Measurements from ENCODE around the gene ZNF532.
"Not testable (repeated sequence)": the region's sequence is repeated elsewhere in the genome, so short reads cannot be mapped to it uniquely, and the experiment has no call there.

Gene ZNF532

DNA sequence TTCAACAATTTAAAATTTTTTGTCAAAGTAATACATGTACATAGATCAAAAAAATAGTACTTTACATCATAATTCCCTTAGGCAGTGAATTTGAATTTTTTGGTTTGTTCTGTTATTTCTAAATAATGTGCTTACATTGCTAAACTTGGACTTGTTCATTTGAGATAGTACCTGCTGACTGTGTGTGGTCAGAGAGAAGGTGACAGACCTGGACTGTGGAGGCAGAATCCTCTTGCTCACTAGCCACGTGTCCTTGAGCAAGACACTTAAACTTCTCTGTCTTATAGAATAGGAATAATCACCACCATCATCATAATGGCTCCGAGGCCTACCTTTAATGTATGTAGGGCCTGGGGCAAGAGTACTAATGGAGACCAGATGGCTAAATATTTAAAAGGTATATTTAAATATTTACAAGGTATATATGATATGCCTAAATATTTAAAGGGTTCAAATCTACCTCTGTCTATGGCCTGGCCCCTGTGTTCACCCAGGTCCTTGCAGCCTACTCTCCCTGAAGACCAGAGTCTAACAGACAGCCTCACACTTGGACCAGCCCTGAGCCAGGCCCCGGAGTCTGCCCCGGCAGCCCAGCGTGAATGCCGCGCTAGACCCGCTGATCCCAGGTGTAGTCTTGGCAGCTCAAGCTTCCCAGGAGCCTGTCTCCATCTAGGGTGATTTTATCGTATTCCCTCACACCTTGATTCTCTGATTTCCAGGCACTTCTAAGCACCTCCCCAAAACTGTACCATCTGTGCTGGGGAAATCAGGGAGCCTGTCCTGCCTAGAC is 33.5 kb downstream of the ZNF532 start:
- DNase-seq (ENCODE audit: low read depth in 2 of 2), result no peak

- DNase-seq (ENCODE audit: low read depth in 2 of 2), result no peak
Observed at GRCh38 chr18:58900015-58900649, 35.5 kb downstream of the ZNF532 start.

DNA sequence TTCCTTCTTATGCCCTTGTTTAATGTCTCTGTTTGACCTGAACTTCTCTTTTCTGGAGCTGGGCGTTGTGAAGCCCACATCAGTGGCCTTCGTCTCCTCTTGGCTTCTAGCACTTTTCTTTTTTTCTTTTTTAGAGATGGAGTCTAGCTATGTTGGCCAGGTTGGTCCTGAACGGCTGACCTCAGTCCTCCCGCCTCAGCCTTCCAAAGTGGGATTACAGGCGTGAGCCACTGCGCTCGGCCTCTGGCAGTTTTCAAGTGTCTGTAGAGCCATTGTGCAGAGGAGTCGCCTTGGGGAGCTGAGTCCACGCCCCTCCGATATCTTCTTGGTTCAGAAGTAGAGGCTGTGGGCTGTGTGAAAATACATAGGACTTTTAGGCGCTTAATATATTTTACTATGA is 36.5 kb downstream of the ZNF532 start:
- DNase-seq (ENCODE audit: low read depth in 2 of 2), result no peak

DNA sequence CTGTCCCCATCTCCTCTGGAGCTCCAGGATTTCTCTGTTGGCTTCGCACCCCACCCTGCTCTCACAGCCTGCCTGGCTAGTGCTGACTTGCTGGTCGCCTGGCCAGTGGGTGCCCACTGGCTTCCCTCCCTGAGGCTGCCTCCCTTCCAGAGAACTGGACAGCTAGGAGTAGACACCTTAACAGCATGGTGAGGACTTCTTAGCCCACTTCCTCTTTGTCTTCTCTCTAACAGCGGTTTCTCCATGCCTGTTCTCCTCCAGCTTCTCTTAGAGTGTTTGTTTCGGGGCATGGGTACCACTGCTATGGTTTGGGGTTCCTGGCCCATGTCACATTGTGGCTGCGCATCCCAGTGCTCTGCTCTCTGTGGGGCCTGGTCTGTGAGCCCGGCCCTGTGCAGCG is 37.1 kb downstream of the ZNF532 start:
- DNase-seq (ENCODE audit: low read depth in 2 of 2), result no peak

GRCh38 chr18:58902961-58903360 is 38.3 kb downstream of the ZNF532 start:
- no peak for DNase-seq (ENCODE audit: low read depth in 2 of 2)

DNA sequence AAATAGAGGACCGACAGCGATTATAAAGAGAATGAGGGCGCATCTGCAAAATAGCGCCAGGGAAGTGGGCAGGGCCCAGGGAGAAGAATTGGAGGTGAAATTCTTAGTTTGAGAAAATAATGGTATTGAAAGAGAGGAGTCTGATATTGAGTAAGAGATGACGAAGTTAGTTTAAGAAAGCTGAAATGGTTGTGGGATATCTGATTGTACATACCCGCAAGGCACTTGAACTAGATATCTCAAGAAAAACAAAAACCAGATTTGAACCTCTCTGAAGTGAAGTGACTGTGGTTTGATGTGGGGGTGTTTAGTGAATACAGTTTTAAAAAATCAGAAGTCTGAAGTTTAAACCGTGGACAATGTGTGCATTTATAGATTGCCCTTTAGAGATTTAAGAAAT is 38.9 kb downstream of the ZNF532 start:
- no peak for DNase-seq (ENCODE audit: low read depth in 2 of 2)

- DNase-seq (ENCODE audit: low read depth in 2 of 2), result no peak
Observed at GRCh38 chr18:58905777-58906428, 41.2 kb downstream of the ZNF532 start.

DNA sequence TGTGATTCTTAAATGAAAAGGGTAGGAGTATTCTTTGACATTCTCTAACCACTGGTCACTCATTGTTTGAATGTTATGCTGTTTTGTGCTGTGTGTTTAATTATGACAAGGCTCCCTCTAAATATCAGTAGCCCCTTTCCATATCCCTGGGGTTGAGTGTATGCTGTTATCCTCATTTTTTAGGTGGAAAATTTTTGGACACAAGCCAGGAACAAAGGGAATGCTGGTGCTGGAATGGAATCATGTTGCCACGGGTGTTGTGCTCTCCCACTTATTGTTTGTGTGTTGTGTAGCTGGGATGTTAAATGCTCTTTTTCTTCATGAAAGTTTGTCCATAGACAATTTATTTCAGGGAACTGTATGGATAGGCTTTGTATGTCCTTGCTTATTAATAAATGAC is 43.3 kb downstream of the ZNF532 start:
- no peak for DNase-seq (ENCODE audit: low read depth in 2 of 2)

- no peak for DNase-seq (ENCODE audit: low read depth in 2 of 2)
Observed at GRCh38 chr18:58909521-58909920, 44.8 kb downstream of the ZNF532 start.

DNA sequence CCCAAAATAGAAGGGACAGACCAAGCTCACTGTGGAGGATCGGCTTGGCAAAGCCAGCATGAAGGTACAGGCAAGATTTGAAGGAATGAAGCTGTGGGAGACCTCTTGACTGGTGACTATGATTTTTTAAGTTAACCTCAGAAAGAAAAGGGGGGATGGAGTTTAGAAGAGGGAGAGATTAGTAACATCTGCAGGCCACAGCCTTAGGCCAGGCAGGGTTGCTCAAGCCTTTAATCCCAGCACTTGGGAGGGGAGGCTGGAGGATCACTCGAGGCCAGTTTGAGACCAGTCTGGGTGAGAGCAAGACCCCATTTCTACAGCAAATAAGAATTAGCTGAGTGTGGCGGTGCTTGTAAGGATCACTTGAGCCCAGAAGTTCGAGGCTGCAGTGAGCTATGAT is 46.6 kb downstream of the ZNF532 start:
- DNase-seq (ENCODE audit: low read depth in 2 of 2), result no peak

DNA sequence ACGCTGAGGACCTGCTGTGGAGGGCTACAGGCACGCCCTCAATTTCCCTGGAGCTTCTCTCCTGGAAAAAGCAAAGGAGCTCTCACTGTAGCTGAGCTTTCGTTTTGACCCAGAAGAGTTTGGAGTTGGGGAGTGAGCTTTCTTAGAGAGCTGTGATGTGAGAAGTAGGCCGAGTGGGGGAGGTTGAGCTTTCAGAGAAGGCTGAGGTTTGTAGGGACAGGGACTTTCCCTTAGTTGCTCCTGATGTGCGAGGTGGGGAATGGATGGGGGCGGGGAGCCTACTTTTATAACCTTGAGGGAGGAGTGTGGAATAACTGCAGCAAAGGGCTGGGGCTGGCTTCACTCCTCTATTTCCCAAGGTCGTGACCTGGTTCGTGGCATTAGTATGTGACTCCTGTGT is 47.1 kb downstream of the ZNF532 start:
- DNase-seq (ENCODE audit: low read depth in 2 of 2), result no peak

DNA sequence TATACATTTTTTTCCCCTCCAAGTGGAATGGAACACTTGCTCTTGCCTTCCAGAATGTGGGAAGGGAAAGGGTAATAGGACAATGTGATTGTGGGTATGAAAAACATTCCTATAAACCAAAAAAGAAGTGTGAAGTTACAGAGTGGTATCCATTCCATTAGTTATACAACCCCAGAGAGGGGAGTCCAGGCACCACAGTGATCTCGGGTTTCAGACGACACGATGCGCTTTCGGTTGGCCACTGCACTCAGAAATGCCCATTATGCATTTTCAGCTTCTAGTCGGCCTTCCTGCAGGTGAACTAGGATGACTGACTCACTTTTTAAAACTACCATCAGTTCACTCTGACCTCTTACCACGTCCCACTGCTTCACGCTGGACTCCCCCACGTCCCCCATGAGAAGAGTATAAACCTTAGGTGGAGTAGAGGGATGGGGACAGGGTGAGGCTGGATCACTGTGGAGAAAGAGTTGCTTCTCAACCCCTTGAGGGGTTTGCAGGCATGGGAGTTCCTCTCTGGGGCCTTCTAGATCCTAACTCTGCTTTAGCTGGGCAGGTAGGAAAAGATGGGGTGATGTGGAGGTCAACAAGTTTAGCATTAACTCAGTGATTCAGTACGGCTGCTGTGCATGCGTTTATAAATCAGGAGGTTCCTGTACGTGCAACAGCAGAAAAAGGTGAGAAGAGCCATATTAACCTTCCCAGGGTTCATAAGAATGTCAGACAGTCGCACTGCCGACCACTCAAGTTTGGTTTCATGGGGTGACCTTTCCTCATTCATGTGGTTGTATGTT is 50.5 kb downstream of the ZNF532 start:
- DNase-seq (ENCODE audit: low read depth in 2 of 2), result no peak

DNA sequence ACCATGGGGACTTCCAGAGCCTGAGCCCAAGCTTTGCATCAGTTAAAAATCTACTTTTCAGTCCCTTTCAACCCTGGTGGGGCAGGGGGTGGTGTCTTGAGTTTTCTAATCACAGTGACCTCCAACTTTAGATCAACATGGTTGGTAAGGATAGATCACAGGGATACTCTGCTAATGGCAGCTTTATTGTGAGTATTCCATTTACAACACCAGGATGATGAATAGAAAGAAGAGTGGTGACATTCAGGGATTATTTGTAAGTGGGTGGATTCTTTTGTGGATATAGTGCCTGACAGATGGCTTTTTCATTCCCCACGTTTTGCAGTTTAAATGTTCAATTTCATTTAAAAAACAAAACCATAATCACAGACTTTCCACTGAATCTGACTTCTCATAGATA is 51.3 kb downstream of the ZNF532 start:
- DNase-seq (ENCODE audit: low read depth in 2 of 2), result no peak

GRCh38 chr18:58919934-58920333 is 55.3 kb downstream of the ZNF532 start:
- DNase-seq (ENCODE audit: low read depth in 2 of 2), result not testable (repeated sequence)

GRCh38 chr18:58922995-58923394 is 58.3 kb downstream of the ZNF532 start:
- DNase-seq (ENCODE audit: low read depth in 2 of 2), result no peak

GRCh38 chr18:58924473-58924872 is 59.8 kb downstream of the ZNF532 start:
- no peak for DNase-seq (ENCODE audit: low read depth in 2 of 2)

- no peak for DNase-seq (ENCODE audit: low read depth in 2 of 2)
Observed at GRCh38 chr18:58927659-58928058, 63.0 kb downstream of the ZNF532 start.

GRCh38 chr18:58928386-58928785 is 63.7 kb downstream of the ZNF532 start:
- no peak for DNase-seq (ENCODE audit: low read depth in 2 of 2)

DNA sequence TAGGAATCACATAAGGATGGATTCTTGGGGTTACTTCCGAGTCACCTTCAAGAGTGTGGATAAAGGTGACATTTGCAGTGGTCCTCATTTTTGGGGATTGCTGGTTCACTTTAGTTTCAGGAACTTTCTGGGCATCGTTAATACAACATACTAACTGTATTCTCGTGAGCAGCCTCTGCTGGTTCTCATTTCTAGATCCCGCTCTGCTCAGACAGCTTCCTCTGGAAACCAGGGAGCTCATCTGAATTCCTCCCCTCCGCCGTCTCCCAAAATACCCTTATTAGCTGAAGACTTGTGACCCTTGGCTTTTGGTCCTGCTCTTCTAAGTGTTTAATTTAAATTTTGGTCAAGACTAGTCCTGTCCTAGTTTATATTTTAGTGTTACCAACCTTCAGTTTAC is 64.5 kb downstream of the ZNF532 start:
- no peak for DNase-seq (ENCODE audit: low read depth in 2 of 2)

DNA sequence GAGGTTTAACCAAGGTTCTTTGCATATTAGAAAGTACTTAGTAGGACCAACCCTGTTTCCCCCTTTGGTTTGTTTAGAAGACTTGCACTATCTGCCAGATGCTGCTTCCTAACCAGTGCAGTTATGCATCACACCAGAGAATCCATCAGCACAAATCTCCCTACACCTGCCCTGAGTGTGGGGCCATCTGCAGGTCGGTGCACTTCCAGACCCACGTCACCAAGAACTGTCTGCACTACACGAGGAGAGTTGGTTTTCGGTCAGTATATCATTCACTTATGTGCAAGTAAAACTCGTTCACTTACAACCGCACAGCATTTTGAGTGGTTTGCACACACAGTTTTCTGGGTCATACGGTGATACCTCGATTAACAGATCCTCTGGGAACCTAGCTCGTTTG is 69.7 kb downstream of the ZNF532 start:
- no peak for DNase-seq (ENCODE audit: low read depth in 2 of 2)

- DNase-seq (ENCODE audit: low read depth in 2 of 2), result no peak
Observed at GRCh38 chr18:58934933-58935577, 70.4 kb downstream of the ZNF532 start.

All from stimulated activated CD8-positive, alpha-beta memory T cell treated with anti-CD3 and anti-CD28 coated beads, Interleukin-7, amount 100 ng/mL, for 1 hour (primary cell).